ENCODE results near the gene FGF12.

FGF12 gene

DNA sequence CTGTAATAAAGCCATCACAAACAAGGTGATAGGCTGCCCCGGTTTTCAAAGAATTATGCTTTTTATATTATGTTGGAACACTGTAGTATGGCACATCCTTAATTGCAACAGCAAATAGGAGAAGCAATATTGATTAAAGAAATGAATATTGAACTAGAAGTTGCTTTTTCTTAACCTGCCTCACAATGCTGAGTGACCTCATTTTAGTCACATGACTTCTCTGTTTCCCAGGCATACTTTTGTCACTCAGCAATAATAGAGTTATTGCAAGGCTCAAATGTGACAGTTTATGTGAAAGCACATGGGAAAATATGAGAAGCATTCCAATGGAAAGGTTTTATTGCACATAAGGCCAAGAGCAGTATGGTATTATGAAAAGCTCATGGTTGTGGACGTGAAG, 400.7 kb downstream of the FGF12 start:
- DNase-seq: no peak

DNA sequence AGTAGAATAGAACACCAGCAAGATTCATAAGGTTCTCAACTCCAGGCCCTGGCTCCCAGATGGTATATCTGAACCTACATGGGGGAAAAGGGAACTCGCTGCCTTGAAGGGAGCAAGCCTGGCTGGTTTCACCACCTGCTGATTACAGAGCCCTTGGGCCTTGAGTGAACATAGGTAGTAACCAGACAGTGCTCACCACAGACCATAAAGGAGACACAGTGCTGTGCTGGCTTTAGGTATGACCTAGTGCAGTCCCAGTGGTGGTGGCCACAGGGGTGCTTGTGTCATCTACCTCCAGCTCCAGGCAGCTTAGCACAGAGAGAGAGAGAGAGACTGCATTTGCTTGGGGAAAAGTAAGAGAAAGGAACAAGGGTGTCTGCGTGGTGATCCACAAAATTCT, 409.8 kb downstream of the FGF12 start:
- no peak for DNase-seq

DNA sequence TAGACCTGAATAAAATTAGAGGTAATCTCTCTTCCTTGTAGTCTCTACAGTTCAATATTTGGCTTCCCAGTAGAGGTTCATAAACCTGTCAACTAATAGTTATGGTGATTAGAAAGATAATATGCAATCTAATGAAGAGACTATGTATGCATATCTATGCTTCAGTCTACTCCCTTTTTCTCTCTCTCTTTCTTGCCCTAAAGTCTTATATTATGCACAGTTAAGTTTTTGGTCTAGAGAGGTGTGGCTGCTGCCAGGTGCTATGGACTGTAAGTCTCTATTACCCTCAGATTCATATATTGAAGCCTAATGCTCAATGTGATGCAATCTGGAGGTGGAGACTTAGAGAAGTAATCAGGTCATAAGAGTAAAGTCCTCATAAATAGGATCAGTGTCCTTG, 413.7 kb downstream of the FGF12 start:
- no peak for DNase-seq

DNA sequence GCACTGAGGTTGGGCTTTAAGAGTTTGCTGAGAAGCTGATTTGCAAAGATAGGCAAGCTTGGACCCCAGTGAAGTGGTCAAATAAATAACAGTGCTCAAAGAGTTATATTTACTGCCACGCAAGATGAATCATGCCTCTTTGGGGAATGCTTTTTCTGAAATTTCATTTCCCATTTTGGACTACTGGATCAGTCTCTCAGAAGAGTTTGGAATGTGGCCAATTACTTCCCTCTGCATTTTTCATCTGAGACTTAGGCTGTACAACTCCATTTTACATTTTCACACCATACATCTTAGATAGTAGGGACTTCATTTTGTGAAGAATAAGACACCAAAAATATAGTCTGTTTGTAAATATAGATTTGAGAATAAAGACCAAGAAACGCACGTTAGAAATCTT, 419.7 kb downstream of the FGF12 start:
- DNase-seq: no peak

DNA sequence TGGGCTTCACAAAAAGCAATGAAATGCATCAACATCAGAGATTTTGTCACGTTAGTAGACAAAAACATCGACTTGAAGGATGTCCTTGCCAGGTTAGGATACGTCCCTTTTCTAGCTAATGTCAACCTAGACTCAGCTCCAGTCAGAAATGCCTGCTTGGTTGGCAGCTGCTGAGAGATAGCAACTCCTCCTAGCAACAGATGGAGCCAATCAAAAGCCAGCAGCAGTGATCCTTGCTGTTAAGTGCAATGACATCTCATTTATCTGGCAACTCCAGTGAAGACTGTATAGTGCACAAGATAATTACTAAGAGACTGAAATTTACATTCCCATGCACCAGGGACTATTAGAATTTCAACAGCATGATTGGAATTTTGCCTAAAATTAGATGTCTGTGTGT, 424.1 kb downstream of the FGF12 start:
- DNase-seq: no peak

DNA sequence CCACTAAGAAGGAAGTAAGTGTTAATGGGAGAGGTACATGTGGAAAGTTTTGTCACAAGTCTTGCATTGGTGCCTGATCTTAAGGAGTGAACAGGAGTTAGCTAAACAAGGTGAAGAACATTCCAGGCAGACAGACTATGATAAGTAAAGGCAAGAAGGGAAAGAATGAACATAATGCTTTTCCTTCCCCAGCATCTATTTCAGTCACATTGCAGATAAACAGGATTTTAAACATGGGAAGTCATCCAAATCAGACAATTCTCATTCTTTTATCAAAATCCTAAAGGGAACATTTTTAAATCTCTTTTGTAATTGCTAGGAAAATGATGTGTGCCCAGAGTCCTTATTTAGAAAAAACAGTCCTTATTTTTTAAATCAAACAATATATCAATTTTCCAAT, 424.6 kb downstream of the FGF12 start:
- DNase-seq: no peak

DNA sequence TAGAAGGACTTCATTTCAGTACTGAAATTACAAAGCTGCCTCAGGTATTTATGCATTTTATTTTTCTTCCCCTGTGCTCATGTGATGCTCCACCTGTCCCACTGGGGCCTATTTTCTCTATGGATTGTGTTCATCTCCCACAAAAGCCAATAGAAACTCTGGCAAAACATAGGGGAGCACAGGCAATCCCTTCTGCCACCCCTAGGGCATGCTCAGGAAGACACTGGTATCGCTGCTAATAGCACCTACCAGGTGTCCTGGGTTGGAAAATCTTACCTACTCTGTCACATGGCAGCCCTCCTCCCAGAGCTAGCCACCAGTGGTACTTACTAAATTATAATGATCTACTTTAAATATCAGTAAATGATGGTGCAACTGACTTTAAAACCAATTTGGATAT, 427.4 kb downstream of the FGF12 start:
- DNase-seq: no peak

DNA sequence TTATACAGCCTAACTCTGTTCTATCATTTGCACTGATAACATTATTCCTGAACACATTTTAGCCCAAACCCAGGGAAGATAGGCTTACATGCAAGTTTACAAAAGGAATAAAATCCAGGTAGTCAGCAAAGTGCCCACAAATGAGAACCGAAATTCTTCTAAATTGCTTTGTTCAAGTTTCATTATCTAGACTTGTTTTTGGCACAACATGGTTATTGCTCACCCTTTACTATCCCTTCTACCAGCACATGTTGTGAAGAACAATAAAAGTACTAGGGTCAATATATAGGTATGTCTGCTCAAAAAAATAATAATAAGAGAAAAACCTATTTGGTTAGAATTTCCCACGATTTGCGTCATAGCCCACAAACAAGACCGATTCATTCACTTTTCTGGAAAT, 430.5 kb downstream of the FGF12 start:
- no peak for DNase-seq

DNA sequence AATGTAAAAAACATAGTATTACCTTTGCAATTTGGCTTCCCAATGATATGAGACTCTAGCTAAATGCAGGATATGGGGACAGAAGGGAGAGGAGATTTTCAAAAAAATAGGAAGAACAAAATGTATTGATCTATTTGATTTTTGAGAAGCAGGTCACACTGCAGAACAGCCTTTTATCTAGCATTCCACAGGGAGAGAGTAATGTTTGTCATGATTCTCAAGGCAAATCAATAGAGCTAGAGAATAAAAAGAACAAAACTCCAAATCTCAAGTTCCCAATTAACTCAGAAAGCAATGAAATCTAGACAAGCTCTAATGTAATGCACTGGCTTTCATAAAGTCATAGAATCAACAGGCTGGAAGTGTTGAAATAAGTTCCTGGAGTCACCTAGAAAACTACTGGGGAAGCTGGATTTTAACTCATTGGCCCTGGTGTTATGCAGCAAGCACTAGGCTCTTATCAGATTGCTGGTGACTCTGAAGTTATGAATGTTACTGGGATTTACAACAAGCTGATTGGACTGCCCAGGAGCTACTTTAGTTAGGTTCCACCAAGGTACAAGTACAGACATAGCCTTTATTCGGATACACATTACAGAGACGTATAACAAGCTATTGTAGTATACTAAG, 442.8 kb downstream of the FGF12 start:
- no peak for DNase-seq

DNA sequence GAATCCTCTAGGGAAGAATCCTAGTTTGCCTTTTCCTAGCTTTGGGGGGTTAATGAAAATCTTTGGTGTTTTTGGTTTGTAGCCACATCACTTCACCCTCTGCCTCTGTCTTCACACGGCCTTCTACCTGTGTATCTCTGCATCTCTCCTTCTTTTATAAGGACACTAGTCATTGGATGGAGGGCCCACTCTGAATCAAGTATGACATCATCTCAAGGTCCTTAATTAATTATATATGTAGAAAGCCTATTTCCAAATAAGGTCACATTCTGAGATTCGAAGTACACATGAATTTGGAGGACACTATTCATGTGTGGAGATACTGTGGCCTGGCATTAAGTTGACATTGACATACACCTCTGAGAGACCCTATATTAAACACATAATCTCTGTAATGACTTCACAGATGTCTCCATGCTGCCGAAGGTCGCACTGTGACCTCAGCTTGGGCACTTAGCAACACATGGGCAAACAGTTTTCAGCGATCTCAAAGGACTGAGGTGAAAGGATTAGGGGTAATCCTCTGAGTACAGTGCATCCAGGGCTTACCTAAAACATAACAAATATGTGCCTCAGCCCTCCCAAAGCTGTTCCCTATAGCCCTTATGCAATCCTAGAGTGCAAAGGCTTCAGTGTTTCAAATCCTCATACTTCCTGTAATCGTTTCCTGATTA, 446.0 kb downstream of the FGF12 start:
- no peak for DNase-seq

DNA sequence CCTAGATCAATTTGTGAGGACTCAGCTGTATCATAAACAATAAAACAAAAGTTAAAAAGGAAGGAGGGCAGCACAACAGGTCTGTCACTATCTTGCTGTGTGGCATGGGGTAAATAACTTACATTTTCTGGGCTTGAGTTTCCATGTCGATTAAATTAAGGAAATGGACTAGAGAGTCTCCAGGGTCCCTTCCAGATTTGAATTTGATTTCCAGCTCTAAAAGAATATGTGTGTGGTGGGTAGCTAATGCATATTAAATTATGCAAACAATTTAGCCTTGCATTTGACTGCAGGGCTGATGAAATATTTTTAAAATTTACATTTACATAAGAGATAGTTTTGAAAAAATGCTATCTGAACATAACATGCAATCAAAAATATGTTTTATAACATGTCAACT, 447.7 kb downstream of the FGF12 start:
- DNase-seq: no peak

DNA sequence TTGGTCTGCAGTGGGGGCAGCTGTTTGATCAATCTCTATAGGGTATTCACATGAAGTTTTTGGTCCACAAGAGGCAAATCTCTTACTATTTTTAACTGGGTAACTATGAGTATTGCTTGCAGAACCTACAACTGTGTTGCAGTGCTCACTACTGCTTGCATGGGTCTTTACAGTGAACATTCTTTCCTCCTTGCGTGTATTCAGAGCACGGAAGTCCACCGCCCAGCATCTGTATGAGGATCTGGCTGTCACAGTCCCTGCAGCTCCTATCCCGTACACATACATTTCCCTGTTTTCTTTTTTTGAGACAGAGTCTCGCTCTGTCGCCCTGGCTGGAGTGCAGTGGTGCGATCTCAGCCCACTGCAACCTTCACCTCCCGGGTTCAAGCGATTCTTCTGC, 449.9 kb downstream of the FGF12 start:
- no peak for DNase-seq

DNA sequence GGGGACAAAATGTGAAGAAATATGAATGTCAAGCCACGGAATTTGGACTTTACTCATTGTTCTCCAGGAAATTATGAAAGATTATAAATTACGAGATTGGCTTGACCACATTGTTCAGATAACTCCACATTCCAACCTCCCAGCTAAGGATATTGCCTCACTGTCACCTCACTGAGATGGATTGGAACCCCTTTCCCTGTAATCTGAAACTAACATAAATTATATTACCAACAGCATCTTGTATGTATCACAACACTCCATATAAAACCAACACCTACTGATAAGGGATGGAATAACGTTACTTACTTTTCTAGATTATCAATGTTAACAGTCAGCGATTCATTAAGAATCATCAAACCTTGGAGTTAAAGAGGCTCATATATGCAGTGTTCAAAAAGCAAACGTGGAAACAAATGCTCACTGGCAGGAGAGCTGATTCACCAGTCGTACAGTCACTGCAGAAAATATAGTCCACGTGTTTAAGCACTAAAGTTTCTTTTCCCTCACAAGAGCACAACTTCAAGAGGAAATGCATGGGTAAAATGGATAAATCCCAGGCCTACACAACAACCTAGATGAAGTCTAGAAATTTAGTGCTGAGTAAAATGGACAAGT, 451.5 kb downstream of the FGF12 start:
- DNase-seq: no peak

DNA sequence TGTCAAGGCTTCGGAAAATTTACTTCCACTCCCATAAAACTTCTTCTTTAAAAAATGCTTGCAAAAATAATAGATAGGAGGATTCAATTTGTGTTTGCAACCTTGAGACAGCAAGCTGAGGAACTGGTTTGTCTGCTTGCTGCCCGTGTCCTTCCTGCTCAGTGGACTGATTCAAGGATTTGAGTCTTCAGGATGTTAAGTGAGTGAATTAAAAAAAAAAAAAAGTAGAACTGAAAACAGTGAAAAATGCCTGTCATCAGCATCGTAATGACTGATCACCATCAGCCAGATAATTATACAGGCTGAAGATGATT, 453.7 kb downstream of the FGF12 start:
- no peak for DNase-seq

DNA sequence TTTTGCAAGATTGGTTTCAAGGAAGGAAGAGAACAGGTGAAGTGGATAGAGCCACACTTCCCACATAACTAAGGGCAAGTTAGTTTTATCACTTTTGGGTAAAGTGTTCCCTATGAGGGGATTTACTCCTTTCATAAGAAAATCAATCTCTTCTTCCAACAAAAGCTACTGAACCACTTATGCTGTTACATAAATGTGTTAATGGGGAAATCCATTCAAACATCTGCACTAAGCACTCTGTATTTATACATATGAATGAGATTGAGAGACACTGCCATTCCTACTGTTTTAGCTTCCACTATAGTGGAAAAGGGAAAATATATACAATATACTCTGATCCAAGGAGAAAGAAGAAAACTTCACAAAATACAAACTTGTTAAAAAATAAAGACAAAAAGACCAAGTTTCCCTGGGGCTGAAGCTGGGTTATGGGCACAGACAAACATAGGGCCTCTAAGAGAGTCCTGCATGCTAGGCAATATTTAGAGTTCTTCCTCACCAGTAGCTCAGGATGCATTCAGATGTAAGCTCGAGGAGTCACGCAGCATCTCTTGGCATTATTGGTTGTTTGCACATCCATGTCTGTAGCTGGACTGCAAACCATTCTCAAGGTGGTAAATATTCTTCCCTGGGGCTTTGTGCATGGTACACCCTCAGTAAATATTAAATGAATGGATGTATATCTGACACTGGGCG, 454.2 kb downstream of the FGF12 start:
- no peak for DNase-seq

DNA sequence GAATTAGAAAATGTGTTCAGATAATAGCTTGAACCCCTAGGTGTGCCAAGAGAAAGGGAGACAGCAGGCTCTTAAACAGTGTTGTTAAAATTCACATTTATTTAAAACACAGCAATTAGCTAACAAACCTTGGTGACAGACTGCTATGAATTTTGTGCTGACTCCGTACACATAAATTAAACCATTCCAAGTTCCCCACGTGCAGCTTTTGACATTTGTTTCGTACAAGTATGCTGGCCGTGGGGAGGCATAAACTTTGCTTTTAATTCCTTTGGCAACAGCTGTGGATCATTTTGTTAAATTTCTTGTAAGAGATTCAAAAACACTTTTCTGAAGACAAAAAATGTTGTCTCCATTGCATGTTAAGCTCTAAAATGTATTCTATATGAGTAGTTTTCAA, 465.3 kb downstream of the FGF12 start:
- no peak for DNase-seq

DNA sequence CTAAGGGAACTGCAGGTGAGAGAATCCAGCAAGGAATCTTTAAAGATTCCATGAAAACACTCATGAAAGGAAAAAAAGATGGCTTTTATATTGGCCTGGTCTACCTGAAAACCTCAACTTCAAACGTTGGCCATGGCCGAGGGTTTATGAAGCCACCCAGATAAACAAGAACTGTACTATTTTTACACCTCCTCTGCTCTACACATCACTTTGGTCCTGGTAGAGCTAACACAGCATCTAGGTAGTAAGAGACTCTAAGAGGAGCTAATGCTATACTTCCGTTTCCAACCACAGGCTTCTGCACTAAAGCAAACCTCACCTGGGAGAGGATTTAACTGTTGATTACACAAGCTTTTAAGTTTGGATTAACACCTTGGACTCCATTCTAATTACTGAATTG, 466.2 kb downstream of the FGF12 start:
- DNase-seq: no peak

DNA sequence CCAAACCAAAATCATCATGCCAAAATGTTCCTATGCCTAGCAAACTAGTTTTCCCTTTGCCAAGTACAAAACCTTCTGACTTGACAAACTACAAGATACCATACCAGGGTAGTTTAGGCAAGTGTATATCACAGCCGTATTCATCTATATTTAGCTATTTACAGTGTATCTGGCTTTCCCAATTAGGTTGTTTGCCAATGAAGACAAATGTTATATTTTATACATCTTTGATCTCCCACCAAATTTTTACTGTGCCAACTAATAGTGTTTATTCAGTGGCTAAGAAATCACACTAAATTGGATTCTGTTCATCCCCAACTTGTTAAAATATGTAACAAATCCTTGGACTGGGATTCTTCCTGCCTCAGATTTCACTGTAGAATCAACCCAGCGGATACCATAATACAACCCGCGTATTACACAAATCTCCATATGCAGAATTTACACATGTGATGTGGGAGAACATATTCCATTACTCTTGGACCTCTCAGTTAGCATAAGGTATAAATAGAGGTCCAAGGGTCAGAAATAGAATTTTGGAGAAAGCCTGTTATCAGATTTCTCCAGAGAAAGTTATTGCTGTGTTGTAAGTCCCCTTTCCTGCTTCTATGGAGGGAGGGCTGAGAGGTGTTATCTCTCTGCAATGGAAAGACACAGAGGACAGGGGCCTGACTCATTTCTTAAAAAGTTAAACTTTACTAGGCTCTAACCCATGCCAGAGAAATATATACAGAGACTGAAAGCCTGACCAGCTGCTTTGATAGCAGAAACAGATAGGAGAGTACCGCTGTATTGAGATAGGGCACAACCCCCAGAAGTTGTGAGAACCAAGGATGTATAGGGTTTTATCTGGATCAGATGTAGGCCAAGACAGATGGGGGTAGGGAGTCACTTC, 467.0 kb downstream of the FGF12 start:
- DNase-seq: no peak

DNA sequence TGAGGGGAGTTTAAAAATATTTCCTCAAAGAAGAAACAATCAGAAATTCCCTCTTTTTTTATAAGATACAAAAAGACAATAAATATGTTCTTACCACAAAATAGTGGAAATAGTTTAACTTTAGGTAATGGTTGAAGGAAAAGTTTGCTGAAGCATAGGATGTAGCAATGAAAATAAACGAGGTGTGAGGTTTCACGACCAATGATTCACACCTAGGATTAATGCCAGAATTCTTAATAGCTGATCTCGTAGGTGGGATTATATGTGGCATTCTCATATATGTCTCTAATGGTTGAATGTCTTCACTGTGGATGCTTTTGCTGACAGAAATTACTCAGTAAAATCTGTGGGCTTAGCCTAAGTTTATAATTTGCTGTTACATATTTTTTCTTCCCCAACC, 467.7 kb downstream of the FGF12 start:
- no peak for DNase-seq

DNA sequence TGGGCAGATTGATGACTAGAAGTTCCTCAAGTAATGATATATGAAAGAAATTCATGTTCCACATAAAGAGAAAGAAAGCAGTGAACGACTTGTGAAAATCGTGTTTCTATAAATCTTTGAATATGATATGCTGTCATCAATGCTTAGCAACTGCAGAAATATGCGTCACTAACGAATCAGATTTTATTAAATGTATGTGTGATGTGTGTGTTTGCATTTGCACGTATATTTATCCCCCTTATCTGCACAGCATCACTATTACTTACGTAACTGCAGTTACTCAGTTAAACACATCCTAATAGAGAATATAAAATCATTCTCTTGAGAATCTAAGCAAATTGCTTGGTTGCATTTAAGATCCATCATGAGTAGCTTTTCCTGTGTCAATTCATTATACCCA, 468.6 kb downstream of the FGF12 start:
- DNase-seq: no peak

DNA sequence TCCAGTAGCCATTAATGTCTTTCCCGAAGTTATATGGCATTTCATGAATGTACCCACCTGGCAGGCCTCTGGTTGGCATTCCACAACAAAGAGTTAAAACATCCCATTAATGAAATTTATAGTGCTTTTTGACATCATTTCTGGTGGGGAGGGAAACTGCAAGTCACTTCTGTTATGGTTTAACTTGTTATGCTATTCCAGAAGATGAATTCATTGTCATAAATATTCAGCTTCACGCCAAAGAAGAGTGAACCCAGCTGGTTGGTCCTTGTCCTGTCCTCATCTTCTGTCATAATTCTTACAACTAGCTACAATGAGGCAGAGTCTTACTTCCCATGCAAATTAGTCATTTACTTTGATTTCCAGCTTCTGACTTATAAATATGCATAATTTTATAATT, 471.5 kb downstream of the FGF12 start:
- DNase-seq: no peak

DNA sequence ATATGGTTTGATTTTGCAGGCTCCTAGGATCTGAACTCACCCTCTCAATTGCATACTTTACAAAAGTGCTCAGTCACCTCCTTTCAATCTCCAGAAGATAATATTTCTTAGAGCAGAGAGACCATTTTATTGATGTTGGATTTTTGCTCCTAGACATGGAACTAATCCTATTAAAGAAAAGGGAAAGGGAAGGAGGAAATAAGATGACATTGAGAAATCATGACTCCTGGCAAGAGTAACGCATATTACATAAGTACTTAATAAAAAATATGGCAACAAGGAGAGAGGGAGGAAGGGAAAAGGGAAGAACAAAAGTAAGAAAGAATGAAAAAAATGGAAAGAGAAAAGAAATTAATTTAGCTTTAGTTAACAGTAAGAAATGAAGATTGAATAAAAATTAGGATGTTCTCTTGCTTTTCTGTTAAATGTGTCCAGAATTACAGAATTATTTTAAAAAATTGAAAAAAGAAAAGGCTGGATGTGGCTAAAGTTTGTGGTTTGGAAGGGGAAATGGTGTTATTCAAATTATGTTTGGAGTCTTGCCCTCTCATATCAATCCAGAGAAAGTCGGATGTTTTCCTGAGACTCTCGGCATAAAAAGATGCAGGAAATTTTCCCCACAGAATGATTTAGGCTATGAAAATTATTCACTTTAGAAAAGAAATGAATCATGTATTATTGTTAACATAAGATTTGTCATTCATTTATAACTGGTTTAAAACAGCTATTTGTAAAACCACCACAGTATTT, 474.0 kb downstream of the FGF12 start:
- no peak for DNase-seq

DNA sequence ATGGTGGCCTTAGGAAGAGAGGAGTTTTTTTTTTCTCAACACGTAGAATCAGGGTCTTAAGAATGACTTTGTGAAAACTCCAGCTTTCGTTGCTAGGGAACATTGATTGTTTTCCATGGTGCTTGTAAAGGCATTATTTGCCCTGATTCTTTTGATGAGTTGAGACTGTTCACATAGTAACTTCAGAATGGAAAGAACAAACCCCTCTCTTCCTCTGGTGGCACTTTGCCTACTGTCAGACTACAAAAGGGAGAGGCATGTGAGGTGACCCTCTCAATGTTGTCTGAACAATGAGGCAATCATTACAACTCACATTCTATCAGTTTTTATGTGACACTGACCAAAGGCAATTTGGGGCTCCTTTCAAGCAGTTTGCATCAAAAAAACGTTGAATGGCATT, 477.8 kb downstream of the FGF12 start:
- no peak for DNase-seq
